Liver (tissue), 9 donors: ENCODE data around the gene SLC38A6. TPM values are rescaled to one million over a fixed set of nuclear protein-coding genes. Genes with fewer than 3 reads are reported as not detected.

Experiments used
- DNase-seq: peaks from one replicate; pipeline ENCODE4 v3.0.0-alpha.2; 2017; ENCODE audit warnings: low spot score
- H3K27ac ChIP-seq, 2 donors: one replicate each; pipeline ENCODE4 v1.7.0; 2013; ENCODE audit warnings: inconsistent platforms in 2 of 2, low read length in 2 of 2, control low read depth in 1 of 2, low read depth in 1 of 2, mild to moderate bottlenecking in 1 of 2
- H3K27me3 ChIP-seq, 4 donors: one replicate each; pipeline versions ENCODE4 v1.6.1 to v1.7.0; 2013; ENCODE audit warnings: low read length in 3 of 4, inconsistent platforms in 1 of 4, mild to moderate bottlenecking in 1 of 4, moderate library complexity in 1 of 4; ENCODE audit not compliant: control insufficient read depth in 4 of 4, insufficient read depth in 4 of 4
- H3K36me3 ChIP-seq, 4 donors: one replicate each; pipeline versions ENCODE4 v1.6.1 to v1.7.0; 2013; ENCODE audit warnings: low read length in 3 of 4, mild to moderate bottlenecking in 3 of 4, low read depth in 1 of 4, moderate library complexity in 1 of 4; ENCODE audit not compliant: control insufficient read depth in 4 of 4, insufficient read depth in 3 of 4
- H3K4me1 ChIP-seq, 4 donors: one replicate each; pipeline versions ENCODE4 v1.6.1 to v1.7.0; 2013; ENCODE audit warnings: low read length in 3 of 4, mild to moderate bottlenecking in 3 of 4, moderate library complexity in 1 of 4; ENCODE audit not compliant: control insufficient read depth in 4 of 4, insufficient read depth in 4 of 4
- H3K4me3 ChIP-seq, 3 donors: one replicate each; pipeline versions ENCODE4 v1.6.1 to v1.7.0; 2013; ENCODE audit warnings: low read length in 3 of 3, control low read depth in 1 of 3, low read depth in 1 of 3, mild to moderate bottlenecking in 1 of 3
- H3K9ac ChIP-seq, 2 donors: one replicate each; pipeline ENCODE4 v1.7.0; 2013; ENCODE audit warnings: low read length in 2 of 2, mild to moderate bottlenecking in 2 of 2, moderate library complexity in 2 of 2, control low read depth in 1 of 2, low read depth in 1 of 2
- H3K9me3 ChIP-seq, 4 donors: one replicate each; pipeline versions ENCODE4 v1.6.1 to v1.7.0; 2013; ENCODE audit warnings: low read length in 3 of 4; ENCODE audit not compliant: control insufficient read depth in 4 of 4
- EGR1 ChIP-seq, 2 donors: IDR thresholded peaks; 2 replicates each; pipeline ENCODE4 v1.6.1; 2016 to 2018; ENCODE audit warnings: antibody characterized with exemption in 2 of 2, low read depth in 2 of 2
- FOXA1 ChIP-seq: IDR thresholded peaks from 2 replicates; pipeline ENCODE4 v1.6.1; 2016; ENCODE audit warnings: antibody characterized with exemption
- FOXA2 ChIP-seq: IDR thresholded peaks from 2 replicates; pipeline ENCODE4 v1.6.1; 2016; ENCODE audit warnings: antibody characterized with exemption
- HNF4A ChIP-seq, 2 donors: conservative IDR thresholded peaks; 2 replicates each; pipeline ENCODE4 v1.6.1; 2016; ENCODE audit warnings: antibody characterized with exemption in 2 of 2, mild to moderate bottlenecking in 2 of 2
- HNF4G ChIP-seq: IDR thresholded peaks from 2 replicates; pipeline ENCODE4 v1.6.1; 2016; ENCODE audit warnings: antibody characterized with exemption
- JUND ChIP-seq, 2 donors: IDR thresholded peaks; 2 replicates each; pipeline ENCODE4 v1.6.1; 2016; ENCODE audit warnings: antibody characterized with exemption in 2 of 2
- NR2F2 ChIP-seq: IDR thresholded peaks from 2 replicates; pipeline ENCODE4 v1.6.1; 2016; ENCODE audit warnings: antibody characterized with exemption
- RAD21 ChIP-seq, 2 donors: IDR thresholded peaks; 2 replicates each; pipeline ENCODE4 v1.6.1; 2016; ENCODE audit warnings: antibody characterized with exemption in 2 of 2, mild to moderate bottlenecking in 2 of 2
- RXRA ChIP-seq, 2 donors: IDR thresholded peaks; 2 replicates each; pipeline ENCODE4 v1.6.1; 2017 to 2018; ENCODE audit warnings: antibody characterized with exemption in 2 of 2, mild to moderate bottlenecking in 1 of 2
- SP1 ChIP-seq: IDR thresholded peaks from 2 replicates; pipeline ENCODE4 v1.6.1; 2018; ENCODE audit warnings: antibody characterized with exemption, mild to moderate bottlenecking
- TAF1 ChIP-seq: conservative IDR thresholded peaks from 2 replicates; pipeline ENCODE4 v1.6.1; 2016; ENCODE audit warnings: antibody characterized with exemption, mild to moderate bottlenecking
- YY1 ChIP-seq: IDR thresholded peaks from 2 replicates; pipeline ENCODE4 v1.6.1; 2016; ENCODE audit warnings: antibody characterized with exemption, mild to moderate bottlenecking
- WGBS: extraction: QIAGEN DNeasy Blood & Tissue Kit; methylation state at CpG from one replicate; pipeline ENCODE4 v1.1.7; 2013; 5-methylcytosine and 5-hydroxymethylcytosine counted together
- polyA plus RNA-seq, 2 donors: library from polyadenylated mRNA; stranded (reverse) in 1 of 2; unstranded in 1 of 2; fragments of 200-250 nt in 1 of 2; fragments of >200 nt in 1 of 2; fragmentation: Nextera tagmentation in 1 of 2; extraction: Ambion mirVana in 1 of 2; gene quantifications; one replicate each; pipeline versions ENCODE4 v1.2.1 to v1.2.3, GENCODE V29; 2013 to 2015
- total RNA-seq, 2 donors: library from RNA; depleted of rRNA; stranded (reverse); fragments of >200 nt; gene quantifications; one replicate each; pipeline ENCODE4 v1.2.3, GENCODE V29; 2014
- TF ChIP-seq, protein P1 (sequence below): fragments of 150-350 bp; IDR thresholded peaks from 2 replicates; pipeline ENCODE4 v1.5.1; 2017; ENCODE audit warnings: improper control_type of control experiment, low read depth, low read length; ENCODE audit not compliant: missing input control
- TF ChIP-seq, protein P2 (sequence below): IDR thresholded peaks from 2 replicates; pipeline ENCODE4 v1.6.1; 2016; ENCODE audit warnings: antibody characterized with exemption
- TF ChIP-seq, protein P3 (sequence below): IDR thresholded peaks from 2 replicates; pipeline ENCODE4 v1.6.1; 2016; ENCODE audit warnings: antibody characterized with exemption
- donor health status: healthy.
- donor health status: healthy.
- donor health status: healthy.
- donor health status: healthy.
- donor health status: healthy.

The SLC38A6 gene
- total and polyA plus RNA-seq, 4 donors, result 2.6 to 10.6 (median 6.4) TPM

DNA sequence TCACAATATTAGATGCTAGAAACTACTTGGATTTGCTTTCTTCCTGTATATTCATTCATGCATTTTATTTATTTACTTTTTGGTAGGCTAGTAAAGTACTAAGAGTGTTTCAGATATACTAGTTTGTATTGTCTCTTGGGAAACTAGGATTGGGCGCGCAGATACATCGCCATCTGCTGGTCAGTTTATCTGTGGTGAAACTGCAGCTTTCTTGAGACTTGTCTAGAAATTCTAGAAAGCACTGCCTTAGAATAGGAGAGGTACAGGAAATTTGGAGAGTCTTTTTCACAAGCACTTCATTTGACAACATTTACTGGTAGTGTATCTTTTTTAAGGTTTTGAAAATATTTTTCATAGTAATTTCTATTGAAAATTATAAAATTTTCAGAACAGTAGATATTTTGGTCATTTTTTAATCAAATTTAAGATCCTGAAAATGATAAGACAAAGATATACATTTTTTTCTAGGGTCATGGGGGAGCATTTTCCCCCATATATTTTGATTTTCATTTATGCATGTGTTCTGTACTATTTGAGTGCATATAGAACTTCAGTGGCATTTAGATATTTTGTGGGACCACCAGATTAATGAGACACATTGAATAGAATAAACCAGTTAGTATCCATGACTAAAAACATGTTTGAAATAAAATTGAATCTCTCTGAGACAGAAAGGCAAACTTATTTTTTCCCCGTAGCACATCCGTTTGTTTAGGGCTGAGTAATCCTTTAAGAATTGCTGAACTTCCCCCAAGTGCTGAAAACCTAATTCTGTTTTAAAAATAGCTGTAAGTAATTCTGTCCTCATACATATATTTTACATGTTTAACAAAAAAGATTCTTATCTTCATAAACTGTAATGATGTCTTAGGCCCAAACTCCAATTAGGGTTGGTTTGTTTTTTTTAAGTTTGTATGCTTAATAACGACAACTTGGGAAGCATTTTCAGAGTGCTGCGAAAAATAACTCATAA, 44.5 kb downstream of the SLC38A6 start:
- Histone ChIP-seq H3K27me3 (no peaks in the 10 kb centered on the region), H3K4me3 (no peak overlapping the region), H3K4me1 (no peaks in the 10 kb centered on the region), H3K27ac (no peak overlapping the region), H3K36me3 (no peaks in the 10 kb centered on the region), H3K9me3 (no peaks in the 10 kb centered on the region), H3K9ac (no peak overlapping the region)
- TF ChIP-seq RAD21 (IDR thresholded peaks at IDR 0.05) (peak; percentile 94 to 95), HNF4G (no peak), FOXA2 (no peak), RXRA (IDR thresholded peaks at IDR 0.05) (peak in 1 of 2 donors; percentile 44)
- TF ChIP-seq, protein P1, sequence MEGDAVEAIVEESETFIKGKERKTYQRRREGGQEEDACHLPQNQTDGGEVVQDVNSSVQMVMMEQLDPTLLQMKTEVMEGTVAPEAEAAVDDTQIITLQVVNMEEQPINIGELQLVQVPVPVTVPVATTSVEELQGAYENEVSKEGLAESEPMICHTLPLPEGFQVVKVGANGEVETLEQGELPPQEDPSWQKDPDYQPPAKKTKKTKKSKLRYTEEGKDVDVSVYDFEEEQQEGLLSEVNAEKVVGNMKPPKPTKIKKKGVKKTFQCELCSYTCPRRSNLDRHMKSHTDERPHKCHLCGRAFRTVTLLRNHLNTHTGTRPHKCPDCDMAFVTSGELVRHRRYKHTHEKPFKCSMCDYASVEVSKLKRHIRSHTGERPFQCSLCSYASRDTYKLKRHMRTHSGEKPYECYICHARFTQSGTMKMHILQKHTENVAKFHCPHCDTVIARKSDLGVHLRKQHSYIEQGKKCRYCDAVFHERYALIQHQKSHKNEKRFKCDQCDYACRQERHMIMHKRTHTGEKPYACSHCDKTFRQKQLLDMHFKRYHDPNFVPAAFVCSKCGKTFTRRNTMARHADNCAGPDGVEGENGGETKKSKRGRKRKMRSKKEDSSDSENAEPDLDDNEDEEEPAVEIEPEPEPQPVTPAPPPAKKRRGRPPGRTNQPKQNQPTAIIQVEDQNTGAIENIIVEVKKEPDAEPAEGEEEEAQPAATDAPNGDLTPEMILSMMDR, result peak; percentile 79
- 58% methylated on average over 7 of the region's 7 CpGs for WGBS
- DNase-seq, result peak; percentile 46

DNA sequence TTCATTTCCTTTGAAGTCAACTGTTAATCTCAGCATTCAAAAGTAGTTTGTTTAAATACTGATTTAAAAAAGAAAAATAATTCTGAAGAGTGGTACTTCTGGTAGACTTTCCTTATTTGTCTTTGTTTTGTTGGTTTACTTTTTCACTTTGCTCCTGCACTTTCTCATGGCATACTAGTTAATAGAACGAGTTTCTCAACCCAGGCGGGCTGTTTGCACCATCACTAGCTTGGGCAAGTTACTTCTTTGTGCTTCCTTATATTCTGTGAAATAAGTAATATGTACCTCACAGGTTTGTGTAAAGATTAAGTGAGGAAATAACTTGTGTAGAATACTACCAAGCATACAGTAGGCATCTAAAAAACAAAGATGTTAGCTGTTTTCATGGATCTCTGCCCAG, 45.5 kb downstream of the SLC38A6 start:
- H3K4me1 ChIP-seq, result no peaks in the 10 kb centered on the region
- DNase-seq, result no peak
- no peak overlapping the region for H3K4me3 ChIP-seq
- no peaks in the 10 kb centered on the region for H3K27me3 ChIP-seq
- H3K9ac ChIP-seq, result no peak overlapping the region
- 92% methylated on average over 2 of the region's 2 CpGs for WGBS
- TF ChIP-seq SP1 (no peak), EGR1 (IDR thresholded peaks at IDR 0.05; ENCODE audit: low read depth in 2 of 2) (no peak), NR2F2 (no peak), FOXA2 (no peak), JUND (IDR thresholded peaks at IDR 0.05) (no peak), TAF1 (no peak), RXRA (IDR thresholded peaks at IDR 0.05) (no peak), RAD21 (IDR thresholded peaks at IDR 0.05) (no peak), FOXA1 (no peak), HNF4G (no peak), HNF4A (conservative IDR thresholded peaks at IDR 0.05) (no peak), YY1 (no peak)
- TF ChIP-seq, protein P2, sequence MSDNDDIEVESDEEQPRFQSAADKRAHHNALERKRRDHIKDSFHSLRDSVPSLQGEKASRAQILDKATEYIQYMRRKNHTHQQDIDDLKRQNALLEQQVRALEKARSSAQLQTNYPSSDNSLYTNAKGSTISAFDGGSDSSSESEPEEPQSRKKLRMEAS, result no peak
- TF ChIP-seq, protein P1, result no peak
- TF ChIP-seq, protein P3, sequence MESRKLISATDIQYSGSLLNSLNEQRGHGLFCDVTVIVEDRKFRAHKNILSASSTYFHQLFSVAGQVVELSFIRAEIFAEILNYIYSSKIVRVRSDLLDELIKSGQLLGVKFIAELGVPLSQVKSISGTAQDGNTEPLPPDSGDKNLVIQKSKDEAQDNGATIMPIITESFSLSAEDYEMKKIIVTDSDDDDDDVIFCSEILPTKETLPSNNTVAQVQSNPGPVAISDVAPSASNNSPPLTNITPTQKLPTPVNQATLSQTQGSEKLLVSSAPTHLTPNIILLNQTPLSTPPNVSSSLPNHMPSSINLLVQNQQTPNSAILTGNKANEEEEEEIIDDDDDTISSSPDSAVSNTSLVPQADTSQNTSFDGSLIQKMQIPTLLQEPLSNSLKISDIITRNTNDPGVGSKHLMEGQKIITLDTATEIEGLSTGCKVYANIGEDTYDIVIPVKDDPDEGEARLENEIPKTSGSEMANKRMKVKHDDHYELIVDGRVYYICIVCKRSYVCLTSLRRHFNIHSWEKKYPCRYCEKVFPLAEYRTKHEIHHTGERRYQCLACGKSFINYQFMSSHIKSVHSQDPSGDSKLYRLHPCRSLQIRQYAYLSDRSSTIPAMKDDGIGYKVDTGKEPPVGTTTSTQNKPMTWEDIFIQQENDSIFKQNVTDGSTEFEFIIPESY, result no peak
- H3K36me3 ChIP-seq, result no peaks in the 10 kb centered on the region
- no peak overlapping the region for H3K27ac ChIP-seq
- no peaks in the 10 kb centered on the region for H3K9me3 ChIP-seq
